ENCODE data around the gene COL11A1.
"Not testable (repeated sequence)": the region's sequence is repeated elsewhere in the genome, so short reads cannot be mapped to it uniquely, and the experiment has no call there.

COL11A1 gene

GRCh38 chr1:102842606-102843005, 265.7 kb downstream of the COL11A1 start:
- Histone ChIP-seq H3K4me3 (ENCODE audit: low read length) (no peak overlapping the region), H3K36me3 (ENCODE audit: control insufficient read depth, insufficient read depth, low read length) (no peaks in the 10 kb centered on the region), H3K27me3 (ENCODE audit: control insufficient read depth, insufficient read depth, low read length) (no peaks in the 10 kb centered on the region), H3K4me1 (ENCODE audit: control insufficient read depth, insufficient read depth, low read length) (no peaks in the 10 kb centered on the region), H3K27ac (ENCODE audit: low read depth, low read length) (no peak overlapping the region), H3K9ac (ENCODE audit: low read length) (no peak overlapping the region)

DNA sequence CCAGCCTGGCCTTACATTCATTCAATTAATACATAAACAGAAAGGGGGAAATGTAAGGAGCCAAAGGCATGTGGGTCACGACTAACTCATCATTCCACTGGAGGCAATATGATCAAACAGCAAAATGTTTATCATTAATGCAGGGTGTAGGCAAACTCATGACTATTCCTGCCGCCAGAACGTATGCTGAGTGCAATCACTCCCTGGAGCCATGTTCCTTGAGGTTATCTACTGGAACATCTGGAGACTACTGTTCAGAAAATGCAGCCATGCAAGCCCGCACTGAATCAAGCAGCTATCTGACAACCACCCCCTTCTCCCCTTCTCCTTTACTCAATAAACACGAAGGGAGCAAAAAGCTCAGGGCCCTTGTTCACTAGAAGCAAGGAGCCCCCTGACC, 267.6 kb downstream of the COL11A1 start:
- H3K4me3 ChIP-seq (ENCODE audit: low read length) = no peak overlapping the region
- no peaks in the 10 kb centered on the region for H3K4me1 ChIP-seq (ENCODE audit: control insufficient read depth, insufficient read depth, low read length)
- H3K27ac ChIP-seq (ENCODE audit: low read depth, low read length) = no peak overlapping the region
- no peaks in the 10 kb centered on the region for H3K36me3 ChIP-seq (ENCODE audit: control insufficient read depth, insufficient read depth, low read length)
- H3K27me3 ChIP-seq (ENCODE audit: control insufficient read depth, insufficient read depth, low read length) = no peaks in the 10 kb centered on the region
- no peak overlapping the region for H3K9ac ChIP-seq (ENCODE audit: low read length)

DNA sequence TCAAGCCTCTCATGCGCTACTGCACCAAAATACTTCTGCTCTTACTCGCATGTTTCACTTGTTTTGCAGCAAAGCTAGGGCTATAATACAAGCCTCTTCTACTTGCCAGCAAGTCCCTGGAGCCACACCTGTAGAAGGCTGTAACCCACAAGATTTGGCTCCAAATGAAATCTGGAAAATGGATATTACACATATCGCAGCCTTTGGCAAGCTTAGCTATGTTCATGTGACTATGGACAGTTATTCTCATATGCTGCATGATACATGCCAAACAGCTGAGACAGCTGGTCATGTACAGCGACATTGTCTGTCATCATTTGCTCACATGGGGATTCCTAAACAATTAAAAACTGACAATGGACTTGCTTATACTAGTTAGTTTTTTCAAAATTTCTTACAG, 270.3 kb downstream of the COL11A1 start:
- Histone ChIP-seq H3K36me3 (ENCODE audit: control insufficient read depth, insufficient read depth, low read length) (no peaks in the 10 kb centered on the region), H3K4me3 (ENCODE audit: low read length) (no peak overlapping the region), H3K27me3 (ENCODE audit: control insufficient read depth, insufficient read depth, low read length) (no peaks in the 10 kb centered on the region), H3K27ac (ENCODE audit: low read depth, low read length) (no peak overlapping the region), H3K9ac (ENCODE audit: low read length) (no peak overlapping the region), H3K4me1 (ENCODE audit: control insufficient read depth, insufficient read depth, low read length) (no peaks in the 10 kb centered on the region)

GRCh38 chr1:102837551-102837950, 270.8 kb downstream of the COL11A1 start:
- Histone ChIP-seq H3K9ac (ENCODE audit: low read length) (no peak overlapping the region), H3K4me1 (ENCODE audit: control insufficient read depth, insufficient read depth, low read length) (no peaks in the 10 kb centered on the region), H3K27me3 (ENCODE audit: control insufficient read depth, insufficient read depth, low read length) (no peaks in the 10 kb centered on the region), H3K4me3 (ENCODE audit: low read length) (no peak overlapping the region), H3K36me3 (ENCODE audit: control insufficient read depth, insufficient read depth, low read length) (no peaks in the 10 kb centered on the region), H3K27ac (ENCODE audit: low read depth, low read length) (no peak overlapping the region)

- H3K9ac ChIP-seq (ENCODE audit: low read length) = no peak overlapping the region
- no peaks in the 10 kb centered on the region for H3K27me3 ChIP-seq (ENCODE audit: control insufficient read depth, insufficient read depth, low read length)
- no peaks in the 10 kb centered on the region for H3K36me3 ChIP-seq (ENCODE audit: control insufficient read depth, insufficient read depth, low read length)
- H3K4me1 ChIP-seq (ENCODE audit: control insufficient read depth, insufficient read depth, low read length) = no peaks in the 10 kb centered on the region
- H3K27ac ChIP-seq (ENCODE audit: low read depth, low read length) = no peak overlapping the region
- H3K4me3 ChIP-seq (ENCODE audit: low read length) = no peak overlapping the region
Measured at GRCh38 chr1:102836991-102837390, 271.3 kb downstream of the COL11A1 start.

- Histone ChIP-seq H3K36me3 (ENCODE audit: control insufficient read depth, insufficient read depth, low read length) (no peaks in the 10 kb centered on the region), H3K27me3 (ENCODE audit: control insufficient read depth, insufficient read depth, low read length) (no peaks in the 10 kb centered on the region), H3K27ac (ENCODE audit: low read depth, low read length) (no peak overlapping the region), H3K4me1 (ENCODE audit: control insufficient read depth, insufficient read depth, low read length) (no peaks in the 10 kb centered on the region), H3K9ac (ENCODE audit: low read length) (no peak overlapping the region), H3K4me3 (ENCODE audit: low read length) (no peak overlapping the region)
Measured at GRCh38 chr1:102834688-102835320, 273.5 kb downstream of the COL11A1 start.

DNA sequence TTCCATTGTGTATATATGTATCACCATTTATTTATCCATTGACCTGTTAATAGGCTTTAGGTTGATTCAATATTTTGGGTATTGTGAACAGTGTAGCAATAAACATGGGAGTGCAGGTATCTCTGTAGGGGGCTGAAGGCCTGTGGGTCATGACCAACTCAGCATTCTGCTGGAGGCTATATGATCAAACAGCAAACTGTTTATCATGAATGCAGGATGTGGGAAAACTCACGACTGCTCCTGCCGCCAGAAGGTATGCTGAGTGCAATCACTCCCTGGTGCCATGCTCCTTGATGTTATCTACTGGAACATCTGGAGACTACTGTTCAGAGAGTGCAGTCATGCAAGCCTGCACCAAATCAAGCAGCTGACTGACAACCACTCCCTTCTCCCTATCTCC, 275.2 kb downstream of the COL11A1 start:
- Histone ChIP-seq H3K27me3 (ENCODE audit: control insufficient read depth, insufficient read depth, low read length) (no peaks in the 10 kb centered on the region), H3K9ac (ENCODE audit: low read length) (no peak overlapping the region), H3K27ac (ENCODE audit: low read depth, low read length) (no peak overlapping the region), H3K4me1 (ENCODE audit: control insufficient read depth, insufficient read depth, low read length) (no peaks in the 10 kb centered on the region), H3K36me3 (ENCODE audit: control insufficient read depth, insufficient read depth, low read length) (no peaks in the 10 kb centered on the region), H3K4me3 (ENCODE audit: low read length) (no peak overlapping the region)

DNA sequence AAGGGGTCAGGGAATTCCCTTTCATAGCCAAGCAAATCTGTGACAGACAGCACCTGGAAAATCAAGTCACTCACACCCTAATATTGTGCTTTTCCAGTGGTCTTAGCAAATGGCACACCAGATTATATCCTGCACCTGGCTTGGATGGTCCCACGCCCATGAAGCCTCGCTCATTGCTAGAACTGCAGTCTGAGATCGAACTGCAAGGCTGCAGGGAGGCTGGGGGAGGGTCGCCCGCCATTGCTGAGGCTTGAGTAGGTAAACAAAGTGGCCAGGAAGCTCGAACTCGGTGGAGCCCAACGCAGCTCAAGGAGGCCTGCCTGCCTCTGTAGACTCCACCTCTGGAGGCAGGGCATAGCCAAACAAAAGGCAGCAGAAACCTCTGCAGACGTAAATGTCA, 281.6 kb downstream of the COL11A1 start:
- H3K9ac ChIP-seq (ENCODE audit: low read length); H3K27me3 ChIP-seq (ENCODE audit: control insufficient read depth, insufficient read depth, low read length); H3K4me3 ChIP-seq (ENCODE audit: low read length); H3K27ac ChIP-seq (ENCODE audit: low read depth, low read length); H3K4me1 ChIP-seq (ENCODE audit: control insufficient read depth, insufficient read depth, low read length); H3K36me3 ChIP-seq (ENCODE audit: control insufficient read depth, insufficient read depth, low read length): not testable (repeated sequence)
